D341Med (cell line): ENCODE results near the gene SAPCD2.
"Not testable (repeated sequence)": the region's sequence is repeated elsewhere in the genome, so short reads cannot be mapped to it uniquely, and the experiment has no call there.

Source experiments
- DNase-seq: peaks from one replicate; pipeline ENCODE4 v3.0.0; 2012; ENCODE audit warnings: low spot score

SAPCD2 gene

GRCh38 chr9:137064880-137065164, 5.5 kb downstream of the SAPCD2 start:
- DNase-seq = no peak

GRCh38 chr9:137064027-137064879, 6.1 kb downstream of the SAPCD2 start:
- peak; percentile 78 for DNase-seq

GRCh38 chr9:137063311-137064026, 6.9 kb downstream of the SAPCD2 start:
- no peak for DNase-seq

GRCh38 chr9:137062798-137063197, 7.6 kb downstream of the SAPCD2 start:
- DNase-seq = not testable (repeated sequence)

GRCh38 chr9:137062384-137062783, 8.0 kb downstream of the SAPCD2 start:
- DNase-seq = no peak

GRCh38 chr9:137058521-137059234, 11.7 kb downstream of the SAPCD2 start:
- DNase-seq = no peak

- no peak for DNase-seq
These were observed 12.8 kb downstream of the SAPCD2 start for GRCh38 chr9:137057545-137057944.

GRCh38 chr9:137056739-137057415, 13.5 kb downstream of the SAPCD2 start:
- DNase-seq = no peak

- no peak for DNase-seq
These were observed 14.7 kb downstream of the SAPCD2 start for GRCh38 chr9:137055385-137056364.

GRCh38 chr9:137054932-137055384, 15.4 kb downstream of the SAPCD2 start:
- no peak for DNase-seq

GRCh38 chr9:137053944-137054931, 16.1 kb downstream of the SAPCD2 start, which contains the start of gene ENTPD2:
ENTPD2 (minus strand) TSS chr9:137054061; CDS start chr9:137053997, 64 bp downstream.
- no peak for DNase-seq

GRCh38 chr9:137052998-137053943, 17.1 kb downstream of the SAPCD2 start:
- DNase-seq = no peak

- DNase-seq = no peak
These were observed 18.1 kb downstream of the SAPCD2 start for GRCh38 chr9:137052293-137052692.

GRCh38 chr9:137051145-137051724, 19.1 kb downstream of the SAPCD2 start:
- DNase-seq = no peak

GRCh38 chr9:137050570-137050969, 19.8 kb downstream of the SAPCD2 start:
- no peak for DNase-seq

- peak; percentile 79 for DNase-seq
These were observed 20.6 kb downstream of the SAPCD2 start for GRCh38 chr9:137049544-137050449.
